GM18517 (cell line): ENCODE results near the gene RGS6.

Experiments
- ATAC-seq: cut with Tn5 transposase; IDR thresholded peaks from one replicate; pipeline ENCODE4 v1.9.1; 2021; ENCODE audit warnings: mild to moderate bottlenecking, moderate library complexity; ENCODE audit not compliant: unreplicated experiment

Gene RGS6

DNA sequence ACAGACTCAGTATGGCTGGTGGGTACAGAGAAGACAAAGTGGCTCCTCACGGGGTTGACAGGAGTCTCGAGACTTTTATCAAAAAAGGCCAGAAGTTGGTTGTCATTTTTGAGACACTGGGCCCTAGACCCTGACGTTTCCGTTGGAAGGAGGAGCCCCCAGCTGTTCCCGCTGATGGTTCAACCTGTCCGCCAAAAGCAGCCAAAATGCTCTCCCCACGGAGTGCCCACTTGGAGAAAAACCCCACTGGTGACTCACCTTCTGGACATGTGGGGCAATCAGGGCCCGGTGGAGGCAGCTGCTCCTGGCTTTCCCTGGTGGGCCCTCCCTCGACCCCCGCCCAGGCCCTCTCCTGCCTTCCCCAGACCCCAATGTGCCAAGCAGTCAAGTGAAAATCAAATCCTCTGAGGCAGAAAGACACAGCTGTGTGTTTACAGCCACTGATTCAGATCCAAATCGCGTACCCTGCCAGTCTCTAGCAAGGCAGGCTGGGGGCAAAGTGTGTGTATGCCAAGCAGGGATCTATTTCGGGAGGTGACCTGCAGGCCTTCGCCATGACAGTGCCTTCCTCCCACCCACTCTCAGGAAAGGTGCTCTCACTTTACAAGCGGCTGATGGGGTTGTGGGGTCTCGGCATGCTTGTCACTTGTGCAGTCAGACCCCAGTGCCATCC is 614.3 kb downstream of the RGS6 start:
- ATAC-seq: no peak

- ATAC-seq: no peak
Observed at GRCh38 chr14:72547999-72548398, 615.8 kb downstream of the RGS6 start.

GRCh38 chr14:72549026-72549425 is 616.8 kb downstream of the RGS6 start:
- no peak for ATAC-seq

- no peak for ATAC-seq
Observed at GRCh38 chr14:72549854-72550253, 617.6 kb downstream of the RGS6 start.

DNA sequence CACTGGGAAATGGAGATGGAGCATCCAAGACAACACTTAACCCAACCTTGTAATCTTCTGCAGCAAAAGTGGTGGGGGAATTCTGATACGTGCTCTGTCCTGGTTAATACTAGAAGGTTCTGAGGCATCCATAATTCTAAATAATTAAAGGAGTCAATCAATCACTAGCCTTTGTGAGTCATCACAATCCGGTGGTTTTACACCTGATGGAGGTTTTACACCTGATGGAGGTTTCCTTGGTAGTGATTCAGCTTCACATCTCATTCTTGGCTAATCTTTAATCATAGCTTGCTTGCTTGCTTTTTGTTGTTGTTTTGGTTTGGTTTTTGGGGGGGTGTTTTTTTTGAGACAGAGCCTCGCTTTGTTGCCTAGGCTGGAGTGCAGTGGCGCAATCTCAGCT is 618.3 kb downstream of the RGS6 start:
- ATAC-seq: no peak

DNA sequence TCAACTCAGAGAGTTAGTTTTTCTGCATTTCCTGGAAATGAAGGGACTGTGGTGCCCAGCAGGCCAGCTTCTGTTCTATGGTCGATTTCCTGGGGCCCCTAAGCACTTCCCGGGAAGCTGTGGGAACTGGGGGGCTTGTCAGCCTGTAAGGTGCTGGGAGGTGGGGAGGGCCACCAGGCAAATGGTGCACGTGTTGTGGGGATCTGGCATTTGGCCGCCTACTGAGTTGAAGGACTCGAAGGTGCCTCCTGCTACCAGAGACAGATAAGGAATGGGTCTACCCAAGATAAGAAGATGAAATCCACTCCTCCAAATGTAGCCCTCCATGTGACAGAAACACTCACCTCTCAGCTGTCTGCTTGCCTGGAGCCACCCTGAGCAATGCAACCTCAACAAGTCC is 620.0 kb downstream of the RGS6 start:
- ATAC-seq: no peak

DNA sequence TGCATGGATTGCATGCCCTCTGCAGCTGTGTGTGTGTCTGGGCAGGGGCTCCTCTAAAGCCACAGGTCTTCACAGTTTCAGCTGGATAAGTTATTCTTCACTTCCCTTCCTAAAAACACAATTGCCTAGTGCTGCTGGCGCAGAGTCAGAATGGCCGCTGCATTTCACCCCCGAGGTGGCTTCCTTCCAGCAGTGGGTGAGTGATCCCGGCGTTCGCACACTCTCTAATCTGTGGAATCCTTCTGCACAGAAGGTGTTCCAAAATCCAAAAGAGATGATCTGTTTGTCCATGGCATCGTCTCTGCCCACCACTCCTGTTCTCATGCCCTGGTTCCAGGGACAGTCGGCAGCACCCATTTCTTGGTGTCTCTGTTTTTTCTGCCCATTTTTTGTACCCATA is 620.9 kb downstream of the RGS6 start:
- no peak for ATAC-seq

DNA sequence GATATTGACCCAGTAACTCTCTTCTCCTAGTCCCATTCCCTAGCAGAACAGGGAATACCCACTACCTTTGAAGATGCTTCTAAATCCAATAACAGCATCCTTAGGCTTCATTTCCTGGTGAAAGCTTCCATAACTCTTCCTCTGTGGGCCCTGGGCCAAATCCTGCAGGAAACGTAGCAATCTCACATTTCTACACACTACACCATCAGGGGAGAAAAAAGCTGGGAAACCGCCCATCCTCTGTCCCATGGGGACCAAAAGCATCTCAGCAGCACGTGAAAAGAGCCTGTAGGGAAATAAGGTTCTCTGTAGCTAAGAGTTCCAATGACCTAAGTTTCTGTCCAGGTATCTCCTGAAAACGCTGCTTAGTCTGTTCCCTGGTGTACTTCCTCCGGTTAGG is 621.4 kb downstream of the RGS6 start:
- no peak for ATAC-seq

- no peak for ATAC-seq
Observed at GRCh38 chr14:72554401-72554800, 622.2 kb downstream of the RGS6 start.

DNA sequence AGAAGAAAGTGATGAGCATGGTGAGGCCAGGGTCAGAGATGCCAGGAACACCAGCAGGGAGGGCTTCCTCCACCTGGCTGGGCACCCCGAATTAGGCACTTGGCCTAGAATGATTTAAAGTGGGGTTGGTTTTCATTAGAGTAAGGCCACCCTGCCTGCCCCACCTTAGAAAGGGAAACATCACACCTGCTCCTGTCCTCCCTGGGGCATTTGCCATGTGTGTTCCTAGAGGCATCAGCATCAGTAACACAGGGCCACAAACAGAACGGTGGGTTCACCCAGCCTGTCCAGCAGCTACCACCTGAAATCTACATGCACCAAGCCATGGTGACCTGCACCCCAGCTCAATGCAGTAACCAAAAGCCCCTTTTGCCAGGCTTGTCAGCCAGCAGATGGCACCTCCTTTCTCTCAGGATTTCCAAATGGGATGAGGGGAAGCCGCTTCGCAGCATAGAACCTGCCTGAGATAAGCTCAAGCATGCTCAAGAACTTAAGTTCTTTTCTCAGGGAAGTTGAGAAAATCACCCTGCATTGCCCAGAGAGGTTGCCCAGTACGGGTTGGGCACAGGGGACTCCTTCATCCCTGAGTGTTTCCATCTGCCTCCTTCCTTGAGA is 622.9 kb downstream of the RGS6 start:
- ATAC-seq: no peak

GRCh38 chr14:72555609-72556000 is 623.4 kb downstream of the RGS6 start:
- no peak for ATAC-seq

- ATAC-seq: no peak
Observed at GRCh38 chr14:72557671-72558070, 625.4 kb downstream of the RGS6 start.

- no peak for ATAC-seq
Observed at GRCh38 chr14:72558721-72559120, 626.5 kb downstream of the RGS6 start.

- ATAC-seq: no peak
Observed at GRCh38 chr14:72559202-72559601, 627.0 kb downstream of the RGS6 start.

GRCh38 chr14:72559669-72560255 is 627.5 kb downstream of the RGS6 start:
- ATAC-seq: no peak

DNA sequence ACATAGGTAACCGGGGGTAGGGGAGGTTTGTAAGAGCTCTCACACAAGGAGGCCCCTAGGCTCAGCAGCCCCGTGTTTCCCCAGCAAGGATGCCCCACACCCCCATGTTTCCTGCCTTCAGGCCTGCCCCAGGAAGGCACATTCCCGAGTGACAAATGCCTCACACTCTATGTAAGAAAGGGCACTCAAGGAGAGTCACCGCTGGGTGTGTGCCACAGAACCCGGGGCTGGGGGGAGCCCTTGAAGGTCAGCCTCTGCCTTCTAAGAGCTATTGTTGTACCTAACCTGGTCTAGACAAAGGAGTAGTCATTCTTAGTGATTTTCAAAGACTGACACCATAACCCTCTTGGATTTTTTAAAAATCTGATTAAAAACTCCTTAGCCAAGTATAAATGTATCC is 628.1 kb downstream of the RGS6 start:
- ATAC-seq: no peak

DNA sequence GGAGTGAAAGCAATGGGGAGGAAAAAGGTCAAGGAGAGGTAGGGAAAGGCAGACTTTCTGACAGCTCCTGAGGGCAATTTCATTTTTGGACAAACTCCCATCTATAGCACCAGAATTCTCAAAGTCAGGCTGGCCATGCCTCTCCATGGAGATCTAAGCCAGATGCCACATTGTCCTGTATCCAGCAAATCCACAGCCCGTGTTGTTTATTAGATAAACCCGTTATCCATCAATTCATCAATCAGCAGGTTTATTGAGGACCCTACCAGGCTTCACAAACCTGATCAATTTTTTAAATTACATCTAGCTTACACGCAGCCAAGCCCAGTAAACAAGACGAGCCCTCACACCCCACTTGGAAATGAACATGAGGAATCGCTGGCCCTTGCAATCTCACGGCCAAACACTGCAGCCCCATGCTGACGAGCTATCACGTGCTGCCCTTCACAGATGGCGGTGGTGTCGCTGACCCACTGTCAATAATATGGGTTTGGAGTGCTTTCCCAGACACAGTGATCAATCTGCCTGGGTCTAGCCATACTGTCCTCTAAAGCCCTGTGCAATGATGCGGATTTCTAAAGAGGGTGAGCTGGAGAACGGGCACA is 628.8 kb downstream of the RGS6 start:
- no peak for ATAC-seq

- ATAC-seq: no peak
Observed at GRCh38 chr14:72562300-72562699, 630.1 kb downstream of the RGS6 start.

DNA sequence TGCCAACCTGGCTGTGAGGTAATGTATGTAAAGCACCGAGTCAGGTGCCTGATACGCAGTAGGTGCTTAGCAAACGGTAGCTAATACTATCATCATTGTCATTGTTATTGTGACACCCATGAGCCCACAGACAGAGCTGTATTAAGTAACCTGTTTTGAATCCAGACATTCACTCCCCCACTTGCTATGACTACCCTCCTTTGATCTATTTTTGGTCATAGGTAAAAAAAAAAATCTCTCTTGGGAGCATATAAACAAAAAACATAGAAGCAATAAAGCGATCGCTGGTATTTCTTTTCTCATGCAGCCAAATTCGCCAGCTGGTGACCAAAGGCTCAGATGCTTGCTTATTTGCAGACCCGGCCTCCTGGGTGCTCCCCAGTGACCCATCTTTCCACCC is 631.4 kb downstream of the RGS6 start:
- no peak for ATAC-seq

DNA sequence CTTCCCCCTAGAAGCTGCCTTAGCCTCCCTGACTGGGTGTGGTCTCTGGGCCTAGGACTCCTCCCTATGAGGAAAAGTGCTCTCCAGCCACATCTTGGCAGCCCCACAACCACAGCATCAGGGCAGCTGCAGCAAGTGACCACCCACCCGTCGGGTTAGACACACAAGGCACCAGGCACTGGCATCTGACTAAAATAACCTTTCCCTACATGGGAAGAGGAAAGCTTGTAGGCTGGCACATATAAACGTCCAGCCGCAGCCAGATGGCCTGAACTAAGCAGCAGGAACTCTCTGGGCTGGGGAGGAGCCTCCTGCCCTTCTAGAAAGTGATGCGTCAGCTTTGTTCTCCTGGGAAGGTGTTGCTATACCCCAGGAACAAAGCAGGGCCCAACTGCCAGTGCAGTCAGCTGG is 632.9 kb downstream of the RGS6 start:
- no peak for ATAC-seq

DNA sequence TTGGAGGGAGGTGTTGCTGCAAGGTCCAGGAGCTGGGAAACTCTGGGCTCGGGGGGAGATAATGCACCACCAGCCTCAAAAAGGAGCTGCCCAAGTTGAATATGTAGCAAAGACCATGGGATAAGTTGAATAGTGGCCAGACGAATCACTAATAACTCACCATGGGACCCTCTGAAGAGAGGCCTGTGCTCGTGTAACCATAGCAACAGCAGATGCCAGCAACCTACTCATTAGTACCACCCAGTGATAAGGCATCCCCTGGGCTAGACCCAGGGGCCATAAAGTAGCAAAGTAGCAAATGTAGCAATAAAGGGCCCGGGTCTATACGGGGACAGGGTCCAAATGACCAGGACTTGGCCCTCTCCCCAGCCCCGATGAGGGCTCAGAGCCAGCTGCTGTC is 633.7 kb downstream of the RGS6 start:
- no peak for ATAC-seq

DNA sequence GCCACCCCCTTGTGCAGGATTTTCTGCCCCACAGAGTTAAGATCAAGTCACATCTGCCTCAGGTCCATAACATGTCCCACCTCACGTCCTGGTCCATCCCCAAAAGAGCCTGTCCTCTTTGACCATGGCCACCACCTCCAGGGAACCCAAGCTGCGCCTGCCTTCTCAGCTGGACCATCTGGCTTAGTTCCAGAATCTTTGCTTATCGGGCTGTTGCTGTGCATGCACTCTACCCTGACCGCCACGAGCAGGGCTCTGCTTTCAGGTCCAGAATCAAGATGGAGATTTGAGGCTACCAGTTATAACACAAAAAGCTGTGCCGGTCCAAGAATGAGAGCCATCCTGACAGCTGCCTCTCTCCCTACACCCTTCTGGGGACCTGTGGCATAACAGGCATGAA is 635.0 kb downstream of the RGS6 start:
- ATAC-seq: no peak
